Measurements from ENCODE around the gene PPP6R2. TPM values are rescaled to one million over a fixed set of nuclear protein-coding genes. Genes with fewer than 3 reads are reported as not detected.

PPP6R2 gene
- total RNA-seq, 3 donors from 2014 or later: 48.3 to 54.1 (median 49.5) TPM

GRCh38 chr22:50439871-50440331, 96.8 kb downstream of the PPP6R2 start:
- Histone ChIP-seq H3K27ac (no peak overlapping the region), H3K36me3 (no peaks in the 10 kb centered on the region), H3K27me3 (no peaks in the 10 kb centered on the region), H3K4me3 (no peak overlapping the region), H3K9me3 (no peaks in the 10 kb centered on the region), H3K4me1 (no peaks in the 10 kb centered on the region)
- no peak for DNase-seq (ENCODE audit: low spot score in 2 of 2)
- no peak for TF ChIP-seq CTCF (IDR thresholded peaks at IDR 0.05)
- TF ChIP-seq POLR2A (IDR thresholded peaks at IDR 0.05): no peak
- TF ChIP-seq POLR2AphosphoS5 (IDR thresholded peaks at IDR 0.05): no peak
- intact Hi-C loops (cut with DNase I; ENCODE audit: low total_unique reads): no loop called here

DNA sequence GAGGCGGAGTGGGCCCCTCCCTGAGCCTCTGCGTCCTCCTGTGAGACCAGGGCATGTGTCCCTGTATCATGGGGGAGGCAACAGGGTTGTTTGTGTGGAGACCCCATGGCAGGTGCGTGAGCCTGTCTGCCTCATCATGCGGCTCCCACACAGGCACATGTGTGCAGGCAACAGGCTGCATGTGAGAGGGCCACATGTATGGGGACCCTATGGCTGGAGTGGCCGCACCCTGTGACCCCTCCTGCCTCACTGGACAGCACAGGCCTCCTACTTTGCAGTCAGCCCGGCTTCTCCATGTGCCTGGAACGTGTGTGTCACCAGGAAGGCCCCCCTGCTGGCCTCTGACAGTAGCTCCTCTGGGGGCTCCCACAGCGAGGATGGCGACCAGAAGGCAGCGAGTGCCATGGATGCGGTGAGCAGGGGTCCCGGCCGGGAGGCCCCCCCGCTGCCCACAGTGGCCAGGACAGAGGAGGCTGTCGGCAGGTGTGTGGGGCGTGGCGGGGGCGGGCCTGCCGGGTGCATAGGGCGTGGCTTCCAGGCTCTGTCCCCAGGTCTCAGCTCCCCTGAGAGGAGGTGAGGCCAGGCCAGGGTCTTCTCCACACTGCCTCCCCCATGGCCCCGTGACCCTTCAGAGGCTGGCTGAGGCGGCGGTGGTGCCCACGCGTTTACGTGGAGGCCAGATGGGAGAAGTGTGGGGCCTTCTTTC, 97.6 kb downstream of the PPP6R2 start:
- no peaks in the 10 kb centered on the region for H3K36me3 ChIP-seq
- H3K27me3 ChIP-seq: no peaks in the 10 kb centered on the region
- no peaks in the 10 kb centered on the region for H3K9me3 ChIP-seq
- no peaks in the 10 kb centered on the region for H3K4me1 ChIP-seq
- TF ChIP-seq CTCF (IDR thresholded peaks at IDR 0.05): no peak
- no peak for TF ChIP-seq POLR2AphosphoS5 (IDR thresholded peaks at IDR 0.05)
- no peak for TF ChIP-seq POLR2A (IDR thresholded peaks at IDR 0.05)
- DNase-seq (ENCODE audit: low spot score in 2 of 2): no peak
- intact Hi-C loops (cut with DNase I; ENCODE audit: low total_unique reads): no loop called here
- no peak overlapping the region for H3K27ac ChIP-seq
- no peak overlapping the region for H3K4me3 ChIP-seq

- H3K27ac ChIP-seq: no peak overlapping the region
- no peak overlapping the region for H3K4me3 ChIP-seq
- intact Hi-C loops (cut with DNase I; ENCODE audit: low total_unique reads): no loop called here
- no peaks in the 10 kb centered on the region for H3K9me3 ChIP-seq
- no peak for DNase-seq (ENCODE audit: low spot score in 2 of 2)
- H3K27me3 ChIP-seq: no peaks in the 10 kb centered on the region
- H3K4me1 ChIP-seq: no peaks in the 10 kb centered on the region
- no peaks in the 10 kb centered on the region for H3K36me3 ChIP-seq
- TF ChIP-seq CTCF (IDR thresholded peaks at IDR 0.05) (no peak), POLR2A (IDR thresholded peaks at IDR 0.05) (no peak), POLR2AphosphoS5 (IDR thresholded peaks at IDR 0.05) (no peak)
Observed at GRCh38 chr22:50441428-50441993, 98.4 kb downstream of the PPP6R2 start.

GRCh38 chr22:50443197-50443596, 100.1 kb downstream of the PPP6R2 start:
- Histone ChIP-seq H3K9me3 (no peaks in the 10 kb centered on the region), H3K27me3 (no peaks in the 10 kb centered on the region), H3K27ac (peak overlapping the region in 1 of 2 donors; percentile 38), H3K4me3 (no peak overlapping the region), H3K36me3 (no peaks in the 10 kb centered on the region), H3K4me1 (no peaks in the 10 kb centered on the region)
- no peak for DNase-seq (ENCODE audit: low spot score in 2 of 2)
- intact Hi-C loops (cut with DNase I; ENCODE audit: low total_unique reads): no loop called here
- TF ChIP-seq POLR2A (IDR thresholded peaks at IDR 0.05): no peak
- no peak for TF ChIP-seq POLR2AphosphoS5 (IDR thresholded peaks at IDR 0.05)
- no peak for TF ChIP-seq CTCF (IDR thresholded peaks at IDR 0.05)

Measured in breast epithelium (tissue), 4 donors.